Muscle layer of colon (tissue), 2 donors: ENCODE data around the gene PLPPR1.
"Not testable (repeated sequence)": the region's sequence is repeated elsewhere in the genome, so short reads cannot be mapped to it uniquely, and the experiment has no call there.

Source experiments
- H3K27ac ChIP-seq: one replicate; pipeline ENCODE4 v1.7.0; 2013; ENCODE audit warnings: low read depth, mild to moderate bottlenecking, low read length, moderate library complexity
- H3K27me3 ChIP-seq, 2 donors: one replicate each; pipeline ENCODE4 v1.7.0; 2013; ENCODE audit warnings: low read length in 2 of 2, mild to moderate bottlenecking in 2 of 2; ENCODE audit not compliant: insufficient read depth in 2 of 2, control insufficient read depth in 1 of 2
- H3K36me3 ChIP-seq: one replicate; pipeline ENCODE4 v1.7.0; 2013; ENCODE audit warnings: mild to moderate bottlenecking, low read length; ENCODE audit not compliant: insufficient read depth
- H3K4me1 ChIP-seq: one replicate; pipeline ENCODE4 v1.7.0; 2013; ENCODE audit warnings: mild to moderate bottlenecking, low read length; ENCODE audit not compliant: insufficient read depth
- H3K4me3 ChIP-seq, 2 donors: one replicate each; pipeline ENCODE4 v1.7.0; 2013; ENCODE audit warnings: low read length in 2 of 2, low read depth in 1 of 2, mild to moderate bottlenecking in 1 of 2, moderate library complexity in 1 of 2
- H3K9ac ChIP-seq: one replicate; pipeline ENCODE4 v1.7.0; 2013; ENCODE audit warnings: low read length
- H3K9me3 ChIP-seq: one replicate; pipeline ENCODE4 v1.7.0; 2013; ENCODE audit warnings: mild to moderate bottlenecking, low read length
- donor health status: abdominal sarcoma.
- donor health status: Adenocarcinoma of cecum.

The PLPPR1 gene

GRCh38 chr9:101264727-101265126 is 236.2 kb downstream of the PLPPR1 start:
- H3K4me3 ChIP-seq = no peak overlapping the region
- no peaks in the 10 kb centered on the region for H3K4me1 ChIP-seq
- H3K9me3 ChIP-seq = no peaks in the 10 kb centered on the region
- no peaks in the 10 kb centered on the region for H3K36me3 ChIP-seq
- no peak overlapping the region for H3K9ac ChIP-seq
- no peaks in the 10 kb centered on the region for H3K27me3 ChIP-seq
- no peak overlapping the region for H3K27ac ChIP-seq

- Histone ChIP-seq H3K9me3 (no peaks in the 10 kb centered on the region), H3K36me3 (no peaks in the 10 kb centered on the region), H3K9ac (no peak overlapping the region), H3K4me1 (no peaks in the 10 kb centered on the region), H3K27ac (no peak overlapping the region), H3K27me3 (no peaks in the 10 kb centered on the region), H3K4me3 (no peak overlapping the region)
Observed at GRCh38 chr9:101265261-101265660, 236.7 kb downstream of the PLPPR1 start.

- no peaks in the 10 kb centered on the region for H3K9me3 ChIP-seq
Observed at GRCh38 chr9:101268426-101268825, 239.9 kb downstream of the PLPPR1 start.

GRCh38 chr9:101269591-101270283 is 241.2 kb downstream of the PLPPR1 start:
- H3K4me3 ChIP-seq = no peak overlapping the region
- no peak overlapping the region for H3K9ac ChIP-seq
- H3K27me3 ChIP-seq = no peaks in the 10 kb centered on the region
- no peaks in the 10 kb centered on the region for H3K9me3 ChIP-seq
- no peaks in the 10 kb centered on the region for H3K4me1 ChIP-seq
- H3K36me3 ChIP-seq = no peaks in the 10 kb centered on the region
- no peak overlapping the region for H3K27ac ChIP-seq

More at GRCh38 chr9:101268426-101268825, 239.9 kb downstream of the PLPPR1 start:
- H3K27ac ChIP-seq = no peak overlapping the region
- H3K27me3 ChIP-seq = no peaks in the 10 kb centered on the region
- H3K36me3 ChIP-seq = no peaks in the 10 kb centered on the region
- H3K4me3 ChIP-seq = no peak overlapping the region
- no peaks in the 10 kb centered on the region for H3K4me1 ChIP-seq
- no peak overlapping the region for H3K9ac ChIP-seq

GRCh38 chr9:101270302-101270701 is 241.8 kb downstream of the PLPPR1 start:
- no peaks in the 10 kb centered on the region for H3K27me3 ChIP-seq
- H3K4me3 ChIP-seq = no peak overlapping the region
- H3K27ac ChIP-seq = no peak overlapping the region
- H3K4me1 ChIP-seq = no peaks in the 10 kb centered on the region
- H3K36me3 ChIP-seq = no peaks in the 10 kb centered on the region
- no peaks in the 10 kb centered on the region for H3K9me3 ChIP-seq
- no peak overlapping the region for H3K9ac ChIP-seq

- H3K9ac ChIP-seq = no peak overlapping the region
- no peak overlapping the region for H3K4me3 ChIP-seq
- no peaks in the 10 kb centered on the region for H3K27me3 ChIP-seq
- no peaks in the 10 kb centered on the region for H3K9me3 ChIP-seq
- no peaks in the 10 kb centered on the region for H3K4me1 ChIP-seq
- no peak overlapping the region for H3K27ac ChIP-seq
- H3K36me3 ChIP-seq = no peaks in the 10 kb centered on the region
Observed at GRCh38 chr9:101271102-101271501, 242.6 kb downstream of the PLPPR1 start.

GRCh38 chr9:101274971-101275768 is 246.6 kb downstream of the PLPPR1 start:
- H3K9ac ChIP-seq = no peak overlapping the region
- no peak overlapping the region for H3K27ac ChIP-seq
- no peaks in the 10 kb centered on the region for H3K9me3 ChIP-seq
- no peaks in the 10 kb centered on the region for H3K36me3 ChIP-seq
- H3K4me1 ChIP-seq = no peaks in the 10 kb centered on the region
- no peaks in the 10 kb centered on the region for H3K27me3 ChIP-seq
- no peak overlapping the region for H3K4me3 ChIP-seq

GRCh38 chr9:101275769-101276250 is 247.3 kb downstream of the PLPPR1 start:
- Histone ChIP-seq H3K9me3 (no peaks in the 10 kb centered on the region), H3K27me3 (no peaks in the 10 kb centered on the region), H3K4me1 (no peaks in the 10 kb centered on the region), H3K9ac (no peak overlapping the region), H3K36me3 (no peaks in the 10 kb centered on the region), H3K4me3 (no peak overlapping the region), H3K27ac (no peak overlapping the region)

- not testable (repeated sequence) for H3K4me3 ChIP-seq, H3K27me3 ChIP-seq, H3K36me3 ChIP-seq, H3K27ac ChIP-seq, H3K4me1 ChIP-seq, H3K9me3 ChIP-seq, H3K9ac ChIP-seq
Observed at GRCh38 chr9:101291043-101291442, 262.5 kb downstream of the PLPPR1 start.

- no peaks in the 10 kb centered on the region for H3K4me1 ChIP-seq
- H3K9me3 ChIP-seq = no peaks in the 10 kb centered on the region
- H3K9ac ChIP-seq = no peak overlapping the region
Observed at GRCh38 chr9:101299901-101300300, 271.4 kb downstream of the PLPPR1 start.

GRCh38 chr9:101307051-101307450 is 278.5 kb downstream of the PLPPR1 start:
- Histone ChIP-seq H3K9me3 (no peaks in the 10 kb centered on the region), H3K9ac (no peak overlapping the region), H3K27me3 (no peaks in the 10 kb centered on the region), H3K4me1 (peaks cover 4% of the 10 kb centered on the region), H3K36me3 (no peaks in the 10 kb centered on the region), H3K27ac (no peak overlapping the region), H3K4me3 (no peak overlapping the region)

More at GRCh38 chr9:101299901-101300300, 271.4 kb downstream of the PLPPR1 start:
- H3K36me3 ChIP-seq = no peaks in the 10 kb centered on the region
- H3K4me3 ChIP-seq = no peak overlapping the region
- no peak overlapping the region for H3K27ac ChIP-seq
- no peaks in the 10 kb centered on the region for H3K27me3 ChIP-seq
